ELF-1 (cell line): ENCODE data around the gene IGSF3.
"Not testable (repeated sequence)": the region's sequence is repeated elsewhere in the genome, so short reads cannot be mapped to it uniquely, and the experiment has no call there.

ENCODE experiments used
- DNase-seq: peaks from one replicate; pipeline ENCODE4 v3.0.0-alpha.2; 2016; ENCODE audit warnings: low read depth, low spot score

Gene IGSF3

DNA sequence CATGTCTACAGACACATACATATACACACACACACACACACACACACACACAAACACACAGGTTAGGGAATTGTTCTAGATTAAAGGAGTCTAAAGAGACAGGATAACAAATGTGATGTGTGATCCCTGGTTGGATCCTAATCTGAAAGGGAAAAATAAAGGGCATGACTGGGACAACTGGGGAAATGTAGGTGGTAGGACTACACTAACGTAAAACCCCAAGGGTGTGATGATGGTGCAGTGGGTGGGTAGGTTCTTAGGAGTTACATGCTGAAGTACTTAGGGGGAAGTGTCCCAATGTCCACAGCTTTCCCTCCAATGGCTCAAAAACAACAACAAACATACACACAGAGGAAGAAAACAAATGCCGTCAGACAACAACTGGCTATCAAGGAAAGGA, 68.2 kb downstream of the IGSF3 start:
- not testable (repeated sequence) for DNase-seq

DNA sequence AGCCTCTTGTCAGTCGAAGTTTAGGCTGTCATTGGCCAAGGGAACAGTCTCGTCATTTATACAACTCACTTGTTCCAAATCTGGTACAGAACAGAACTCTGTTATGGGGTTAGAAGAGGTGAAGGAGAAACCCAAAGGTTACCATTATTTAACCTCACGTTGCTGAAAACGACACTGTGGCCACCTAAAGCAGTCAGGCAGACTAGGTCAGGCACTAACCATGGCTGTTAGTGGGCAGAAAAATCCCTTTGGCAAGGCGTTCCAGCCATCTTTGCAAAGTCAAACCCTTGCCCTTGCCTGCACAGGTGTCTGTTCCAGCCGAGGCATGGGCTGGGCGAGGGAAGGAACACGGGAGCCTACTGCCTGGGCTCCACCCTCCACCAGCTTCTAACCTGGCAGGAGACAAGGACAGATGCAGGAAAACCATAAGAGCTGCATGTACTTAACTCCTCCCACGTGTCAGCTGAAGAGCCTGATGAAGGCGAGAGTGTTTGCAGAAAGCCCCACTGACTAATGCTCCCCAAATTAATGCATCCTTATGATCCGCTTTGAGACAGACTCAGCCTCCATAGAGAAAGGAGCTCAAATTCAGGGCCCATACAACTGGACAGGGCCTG, 69.0 kb downstream of the IGSF3 start:
- not testable (repeated sequence) for DNase-seq

DNA sequence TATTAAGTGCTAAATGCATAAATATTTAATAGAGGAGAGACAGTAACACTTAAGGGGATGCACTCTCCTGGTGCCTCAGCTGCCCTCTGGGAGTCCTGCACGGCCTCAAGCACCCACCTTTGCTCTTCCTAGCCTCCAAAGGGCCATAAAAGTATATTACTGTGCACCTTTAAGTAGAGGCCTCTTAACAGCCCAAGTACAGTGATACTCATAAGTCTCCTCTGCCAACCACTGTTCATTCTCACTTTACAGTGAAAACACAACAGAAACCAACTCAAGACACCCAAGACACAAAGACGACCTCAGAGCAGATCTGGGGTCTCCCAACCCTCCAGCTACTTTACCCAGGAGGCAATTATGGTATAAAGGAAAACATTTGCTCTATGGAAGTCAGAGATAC, 70.1 kb downstream of the IGSF3 start:
- DNase-seq = not testable (repeated sequence)

DNA sequence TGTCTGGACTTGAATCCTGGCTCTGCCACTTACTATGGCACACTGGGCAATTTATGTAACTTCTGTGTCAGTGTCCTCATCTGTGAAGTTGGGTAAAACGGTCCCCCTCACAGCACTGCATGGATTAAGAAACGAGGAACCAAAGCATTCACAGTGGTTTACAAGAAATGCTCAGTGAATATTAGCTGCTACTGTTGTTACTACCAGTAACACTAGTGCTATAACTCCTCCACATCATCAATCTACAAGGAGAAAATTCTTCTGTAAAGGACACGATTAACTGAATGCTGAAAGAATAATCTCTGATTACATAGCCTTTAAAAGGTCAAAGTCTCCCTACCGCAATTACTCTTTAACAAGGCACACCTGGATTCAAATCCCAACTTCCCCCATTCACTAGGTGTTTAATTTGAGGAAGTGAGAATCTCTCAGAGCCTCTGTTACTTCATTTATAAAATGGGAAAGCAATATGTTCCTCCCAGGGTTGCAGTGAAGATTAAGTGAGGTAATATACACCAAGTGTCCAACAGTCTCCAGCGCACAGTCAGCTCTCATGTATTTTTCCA, 70.7 kb downstream of the IGSF3 start:
- DNase-seq = not testable (repeated sequence)

DNA sequence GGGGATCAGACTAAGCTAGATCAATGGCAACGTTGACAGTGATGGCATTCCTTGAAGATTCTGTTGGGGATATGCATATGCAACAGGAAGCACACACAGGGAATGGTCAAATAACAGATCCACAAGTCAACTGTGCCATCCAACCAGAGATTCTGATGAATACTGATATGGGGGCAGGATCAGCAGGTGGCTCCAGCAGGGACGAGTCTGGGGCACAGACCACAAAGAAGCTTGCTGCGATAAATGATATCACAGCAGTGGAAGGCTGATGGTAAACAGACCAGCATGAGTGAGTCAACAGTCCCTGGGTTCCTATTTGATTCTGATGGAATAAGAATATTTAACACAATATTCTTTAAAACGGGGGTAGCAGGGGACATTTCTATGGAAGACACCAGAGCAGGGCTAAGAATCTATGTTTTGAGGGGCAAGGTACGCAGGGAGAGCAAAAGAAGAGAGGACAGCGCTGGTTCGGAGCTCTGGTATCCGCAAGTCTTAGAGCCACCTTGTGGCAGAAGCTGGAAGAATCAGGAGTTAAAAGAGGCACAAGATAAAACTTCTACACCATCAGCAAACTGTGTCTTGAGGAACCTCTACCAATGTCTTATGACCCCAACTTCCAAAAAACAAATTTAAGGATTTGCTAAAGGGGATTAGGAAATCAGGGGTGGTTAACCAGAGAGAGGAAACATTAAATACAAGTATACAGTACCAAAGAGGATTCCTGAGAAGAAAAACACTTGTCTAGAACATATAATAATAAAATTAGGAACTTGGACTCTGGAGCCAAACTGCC, 71.4 kb downstream of the IGSF3 start:
- peak; percentile 22 for DNase-seq

DNA sequence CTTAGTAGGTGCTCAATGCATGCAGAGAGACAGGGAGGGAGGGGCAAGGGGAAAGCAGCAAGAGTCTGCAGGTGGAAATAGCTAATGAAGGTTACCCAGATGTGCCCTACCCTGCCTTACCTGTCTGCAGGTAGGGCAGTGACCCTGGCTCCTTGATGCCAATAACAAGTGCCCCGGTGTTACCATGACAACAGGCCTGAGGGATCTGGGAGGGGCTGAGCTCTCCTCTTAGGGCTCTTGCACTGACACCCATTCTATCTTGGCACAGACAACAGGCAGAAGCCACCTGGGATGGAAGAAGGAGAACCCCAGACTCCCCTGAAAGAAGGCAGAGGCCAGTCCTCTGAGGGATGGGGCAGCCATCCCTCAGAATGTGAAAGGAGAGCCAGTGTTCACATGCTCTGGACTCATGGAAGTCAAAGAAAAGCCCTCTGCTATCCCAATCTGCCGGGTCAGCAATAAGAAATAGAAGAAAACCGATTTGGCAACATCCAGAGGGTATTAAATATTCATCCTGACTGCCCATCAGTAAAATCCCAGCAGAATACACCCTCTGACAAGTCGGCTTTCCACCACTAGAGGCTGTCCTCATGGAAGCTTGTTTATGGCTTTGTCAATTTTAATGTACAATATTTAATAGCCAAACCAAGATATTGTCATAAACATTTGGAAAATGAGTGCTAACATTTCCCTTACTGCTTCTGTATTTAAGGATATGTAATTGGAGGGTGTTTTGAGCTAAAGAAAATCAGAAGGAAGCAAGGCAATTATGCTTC, 72.3 kb downstream of the IGSF3 start:
- not testable (repeated sequence) for DNase-seq

DNA sequence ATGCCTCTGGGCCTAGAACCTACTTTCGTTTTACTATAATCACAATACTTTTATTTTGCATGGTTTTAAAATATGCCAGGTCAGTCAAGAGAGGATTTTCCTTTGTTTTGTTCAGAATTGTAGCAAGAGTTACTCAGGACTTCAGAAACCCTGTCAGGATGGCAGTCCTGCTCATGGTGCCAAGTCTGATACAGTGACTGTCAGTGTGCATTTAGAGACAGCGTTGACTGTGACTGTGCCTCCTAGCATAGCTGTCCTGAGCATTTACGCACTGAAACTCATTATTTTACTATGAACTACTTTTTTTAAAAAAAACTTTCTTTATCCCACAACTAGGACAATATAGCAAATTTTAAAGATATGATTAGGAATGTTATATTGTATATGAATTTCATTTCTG, 73.6 kb downstream of the IGSF3 start:
- not testable (repeated sequence) for DNase-seq

DNA sequence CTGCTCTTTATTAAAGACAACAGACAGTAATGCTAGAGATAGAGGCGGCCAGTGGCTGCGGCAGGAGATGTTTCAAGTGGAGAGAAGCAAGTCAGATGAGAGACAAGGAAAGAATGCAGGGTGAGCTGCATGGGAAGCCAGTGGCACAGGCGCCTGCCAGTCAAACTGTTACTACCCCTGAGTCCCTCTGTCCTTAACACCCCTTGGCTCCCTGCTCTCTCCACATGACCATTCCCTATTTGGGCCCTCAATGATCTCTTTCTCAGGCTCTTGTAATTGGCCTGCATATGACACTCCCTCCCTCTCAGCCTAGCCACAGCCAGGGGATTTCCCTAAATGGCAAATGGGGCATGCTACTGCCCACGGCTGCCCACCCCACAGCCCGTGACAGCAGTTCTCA, 74.1 kb downstream of the IGSF3 start:
- not testable (repeated sequence) for DNase-seq

DNA sequence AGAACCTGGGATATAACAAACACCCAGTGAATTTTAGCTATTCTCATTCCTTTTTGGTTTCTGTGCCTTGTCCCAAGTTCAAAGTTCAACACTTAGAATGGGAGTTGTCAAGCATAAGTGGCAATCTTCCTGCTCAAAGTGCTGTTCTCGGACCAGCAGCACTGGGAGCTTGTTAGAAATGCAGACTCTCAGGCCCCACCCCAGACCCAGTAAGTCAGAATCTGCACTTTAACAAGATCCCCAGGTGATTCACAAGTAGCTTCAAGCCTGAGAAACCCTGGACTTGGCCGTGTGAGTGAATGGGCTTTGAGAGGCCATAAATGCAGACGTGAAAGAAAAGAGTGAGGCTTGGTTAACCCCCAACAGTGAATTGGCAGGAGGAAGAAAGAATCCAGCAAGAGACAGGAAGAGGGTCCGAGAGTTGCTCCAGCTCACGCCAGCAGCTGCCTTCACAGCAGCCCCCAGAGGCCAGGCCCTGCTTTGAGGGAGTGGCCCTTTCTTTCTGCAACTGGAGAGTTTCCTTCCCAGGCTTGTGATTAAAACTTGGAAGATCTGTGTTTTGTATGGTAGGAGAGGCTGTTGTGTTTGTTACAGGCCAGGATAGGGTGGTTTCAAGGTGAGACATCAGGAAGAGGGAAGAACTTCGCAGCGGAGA, 75.5 kb downstream of the IGSF3 start:
- DNase-seq = not testable (repeated sequence)

DNA sequence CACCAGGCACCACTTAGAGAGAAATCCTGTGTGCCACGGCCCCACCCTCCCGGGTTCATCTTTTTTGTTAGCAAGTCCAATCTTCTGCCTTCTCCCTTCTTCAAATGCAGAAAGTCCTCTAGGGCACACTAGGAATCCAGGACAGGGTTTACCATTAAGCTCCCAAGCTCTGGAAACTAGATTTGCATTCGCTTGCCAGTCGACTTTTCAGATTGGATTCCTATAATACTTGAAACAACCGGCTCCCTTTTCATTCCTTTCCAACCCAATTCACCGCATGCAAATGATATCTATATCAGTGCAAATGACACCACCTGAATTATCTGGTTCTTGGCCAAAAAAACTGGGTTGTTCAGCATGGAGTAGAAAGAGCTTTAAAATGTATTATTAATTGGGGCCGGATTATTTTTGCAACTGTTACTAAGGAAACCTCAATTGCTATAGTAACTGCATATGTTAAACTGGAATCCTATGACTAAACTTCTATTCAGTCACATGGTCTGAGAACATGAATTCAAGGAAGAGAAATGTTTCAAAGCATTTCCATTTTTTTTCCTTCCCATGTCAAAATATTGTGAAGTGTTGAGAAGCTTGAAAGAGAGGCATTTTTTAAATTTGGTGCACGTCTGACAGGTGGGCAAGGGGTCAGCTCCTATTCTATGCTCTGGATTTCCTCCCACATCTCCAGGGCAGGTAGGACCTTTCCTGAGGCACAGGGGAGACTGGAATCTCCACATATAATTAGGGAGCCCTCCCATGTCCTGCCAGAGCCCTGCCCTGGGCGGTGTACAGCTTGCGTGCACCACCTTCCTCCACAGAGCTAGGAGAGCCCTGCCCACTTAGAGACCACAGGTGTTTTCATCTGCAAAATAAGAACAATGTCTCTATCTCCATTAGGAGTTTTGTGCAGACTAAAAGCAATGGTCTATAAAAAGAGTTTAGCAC, 76.3 kb downstream of the IGSF3 start:
- not testable (repeated sequence) for DNase-seq

DNA sequence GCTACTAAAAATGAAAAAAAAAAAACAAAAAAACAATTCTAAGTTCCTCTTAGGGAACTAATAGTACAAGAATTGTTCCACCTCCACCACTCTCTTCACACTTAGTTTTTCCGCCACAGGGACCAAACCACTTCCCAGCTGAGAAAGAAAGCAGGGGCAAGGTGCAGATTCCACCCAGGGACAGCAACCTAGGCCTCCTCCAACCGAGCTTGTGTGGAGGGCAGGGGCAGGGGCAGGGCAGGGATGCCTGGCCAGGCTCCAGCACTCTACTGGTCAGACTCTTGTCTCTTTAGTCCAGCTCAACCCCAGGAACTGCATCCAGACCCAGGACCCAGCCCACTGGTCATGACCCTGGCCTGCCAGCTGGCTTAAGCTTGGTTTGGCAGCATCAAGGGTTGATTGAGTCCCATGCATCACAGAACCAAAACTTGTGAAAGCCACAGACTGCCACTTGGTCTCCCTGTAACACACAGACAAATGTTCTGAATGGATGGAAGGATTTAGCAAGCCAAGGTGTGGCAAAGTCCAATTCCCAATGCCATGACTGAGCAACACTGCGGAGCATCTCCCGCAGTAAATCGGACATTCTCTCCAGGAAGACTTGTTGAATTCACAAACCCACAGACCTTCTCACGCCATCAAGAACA, 77.1 kb downstream of the IGSF3 start:
- not testable (repeated sequence) for DNase-seq

DNA sequence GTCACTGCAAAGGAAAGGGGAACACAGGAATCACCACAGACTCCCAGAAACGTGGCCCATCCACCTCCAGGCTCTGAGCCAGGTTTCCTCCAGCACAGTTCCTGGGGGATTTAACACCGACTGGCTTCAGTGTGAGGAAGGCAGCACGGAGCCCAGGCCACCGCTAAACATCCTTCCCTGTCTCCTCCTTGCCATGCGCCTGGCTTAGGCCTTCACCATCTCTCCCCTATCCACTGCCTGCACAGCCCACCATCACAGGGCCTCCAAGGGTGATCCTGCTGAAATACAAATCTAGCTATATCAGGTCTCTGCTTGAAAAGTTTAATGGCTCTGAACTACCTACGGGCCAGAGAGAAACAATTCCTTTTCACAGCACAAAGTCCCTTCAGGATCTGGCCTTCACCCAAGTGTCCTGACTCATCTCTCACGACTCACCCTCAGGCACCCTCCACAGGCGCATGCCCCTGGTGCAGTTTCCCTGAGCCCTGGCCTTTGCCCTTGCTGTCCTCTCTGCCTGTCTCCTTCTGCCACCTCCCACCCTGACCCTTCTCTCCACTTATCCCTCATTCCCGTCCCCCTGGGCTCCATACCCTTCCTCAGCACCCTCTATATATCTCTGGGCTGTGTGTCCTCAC, 78.3 kb downstream of the IGSF3 start:
- not testable (repeated sequence) for DNase-seq

DNA sequence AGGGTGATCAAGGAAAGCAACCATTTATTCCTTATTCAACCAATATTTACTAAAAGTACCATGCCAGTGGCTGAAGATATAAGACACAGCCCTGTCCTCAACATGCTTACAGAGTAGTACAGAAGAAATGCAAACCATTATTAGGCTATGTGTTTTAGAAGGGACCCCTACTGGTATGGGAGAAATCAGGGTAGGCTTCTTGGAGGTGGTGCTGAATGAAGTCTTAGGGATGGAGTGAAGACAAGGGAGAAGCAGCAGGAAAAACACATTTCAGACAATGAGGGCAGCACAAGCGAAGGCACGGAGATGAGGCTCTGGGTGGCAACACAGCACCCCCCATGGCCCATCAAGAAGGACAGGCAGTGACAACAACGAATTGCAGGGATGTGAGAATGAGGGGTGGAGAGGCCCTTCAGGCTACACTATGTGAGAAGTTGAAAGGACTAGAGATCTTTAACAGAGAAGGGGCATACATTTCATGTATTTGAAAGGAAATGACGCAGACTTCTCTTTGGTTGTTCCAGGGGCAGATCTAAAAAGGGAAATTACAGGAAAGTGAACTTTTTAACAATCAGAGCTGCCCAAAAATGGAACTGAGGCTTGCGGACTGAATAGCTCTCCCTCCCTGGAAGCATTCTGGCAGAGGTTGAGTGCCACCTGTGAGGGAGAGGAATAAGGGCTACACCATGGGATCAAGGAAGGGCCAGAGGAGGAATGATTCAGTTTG, 79.9 kb downstream of the IGSF3 start:
- no peak for DNase-seq

DNA sequence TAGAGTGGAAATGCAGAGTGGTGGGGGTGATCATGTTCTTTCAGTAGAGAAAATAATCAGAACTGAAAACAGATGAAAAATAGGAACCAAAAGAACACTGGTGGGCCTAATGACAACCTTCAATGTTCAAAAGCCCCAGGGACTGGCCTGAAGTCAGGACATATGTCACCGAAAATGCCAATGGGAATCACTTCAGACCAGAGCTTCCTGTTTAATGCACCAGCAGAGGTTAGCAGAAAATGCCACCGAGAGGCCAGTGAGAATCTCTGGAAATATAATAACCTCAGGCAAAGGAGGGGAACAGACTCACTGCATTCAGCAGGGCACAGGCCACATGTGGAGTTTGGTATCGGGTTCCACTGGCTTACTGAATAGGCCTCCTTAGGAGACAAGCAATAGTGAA, 80.8 kb downstream of the IGSF3 start:
- DNase-seq = no peak

DNA sequence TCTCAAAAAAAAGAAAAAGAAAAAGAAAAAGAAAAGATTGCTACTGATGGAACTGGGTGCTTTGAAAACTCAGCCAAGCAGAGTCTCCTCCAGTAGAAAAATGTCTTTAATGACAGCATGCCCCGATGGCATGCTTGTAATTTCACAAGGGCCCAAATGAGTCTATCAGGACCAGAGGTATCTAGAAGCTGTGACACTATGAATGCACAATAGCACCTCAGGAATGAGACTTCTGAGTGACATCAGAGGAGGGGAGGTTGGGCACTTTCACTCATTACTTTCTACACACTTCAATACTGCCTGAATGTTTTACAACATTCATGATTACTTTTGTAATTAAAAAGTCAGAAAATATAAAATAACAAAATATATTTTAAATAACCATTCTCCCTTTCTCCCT, 81.6 kb downstream of the IGSF3 start:
- DNase-seq = no peak

DNA sequence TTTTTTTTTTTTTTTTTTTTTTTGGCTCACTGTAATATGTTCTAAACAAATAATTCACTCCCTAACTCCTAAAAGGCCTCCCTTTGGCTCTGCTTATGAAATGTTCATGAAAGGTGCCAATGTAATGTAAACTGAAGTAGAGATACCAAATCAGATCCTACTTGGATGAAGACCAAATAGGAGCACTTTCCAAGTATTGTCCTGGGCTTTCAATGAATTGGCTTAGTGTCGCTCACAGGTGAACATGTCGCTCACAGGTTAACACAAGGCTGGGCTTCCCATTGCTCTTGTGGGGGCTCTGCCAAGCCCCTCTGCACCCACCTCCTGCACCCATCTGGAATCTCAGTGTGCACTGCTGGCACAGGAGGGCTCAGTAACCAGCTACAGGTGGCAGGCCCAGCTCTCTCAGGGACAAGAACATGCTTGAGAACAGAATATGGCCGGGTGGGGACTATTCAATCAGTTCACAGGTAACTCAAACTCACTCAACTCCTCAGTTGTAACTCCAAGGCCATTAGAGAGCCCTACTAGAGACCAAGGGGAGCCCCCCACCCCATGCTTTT, 86.1 kb downstream of the IGSF3 start:
- no peak for DNase-seq

DNA sequence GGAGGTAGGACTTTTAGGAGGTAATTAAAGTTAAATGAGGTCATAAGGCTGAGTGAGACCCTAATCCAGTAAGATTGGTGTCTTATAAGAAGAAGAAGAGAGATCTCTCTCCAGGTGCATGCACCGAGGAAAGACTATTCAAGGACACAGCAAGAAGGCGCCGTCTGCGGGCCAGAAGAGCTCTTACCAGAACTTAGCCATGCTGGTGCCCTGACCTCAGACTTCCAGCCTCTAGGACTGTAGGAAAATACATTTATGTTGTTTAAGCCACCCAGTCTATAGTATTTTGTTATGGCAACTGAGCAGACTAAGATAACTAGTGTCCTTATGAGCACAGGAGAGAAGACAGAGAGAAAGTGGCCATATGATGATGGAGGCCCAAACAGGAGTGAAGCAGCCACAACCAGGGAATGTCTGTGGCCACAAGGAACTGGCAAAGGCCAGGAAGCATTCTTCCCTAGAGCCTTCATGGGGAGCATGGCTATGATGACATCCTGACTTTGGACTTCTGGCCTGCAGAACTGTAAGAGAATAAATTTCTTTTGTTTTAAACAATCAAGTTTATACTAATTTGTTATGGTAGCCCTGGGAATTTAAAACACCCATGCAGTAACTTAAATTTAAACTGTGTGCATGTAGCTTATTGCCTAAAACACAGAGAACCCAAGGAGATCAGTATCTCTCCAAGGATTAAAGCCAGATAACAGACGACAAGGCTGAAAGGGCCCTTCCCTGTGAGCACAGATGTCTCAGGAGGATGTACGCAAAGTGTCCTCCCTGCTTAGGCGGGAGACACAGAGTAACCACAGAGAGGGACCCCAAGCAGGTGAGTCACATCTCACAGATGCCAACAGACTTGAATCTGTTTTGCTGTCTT, 86.8 kb downstream of the IGSF3 start:
- DNase-seq = no peak
